Caco-2 (cell line): Measurements from ENCODE around the gene SP6. TPM values are rescaled to one million over a fixed set of nuclear protein-coding genes. Genes with fewer than 3 reads are reported as not detected.

Experiments used
- BruUV-seq: library from RNA; stranded (reverse); fragments of 400-500 nt; replicated peaks from 2 replicates; lab custom pipeline; 2021; lab: Mats Ljungman, UMichigan
- CTCF ChIA-PET: fragments of 300-600 bp; sonication (Branson Sonifier 250); formaldehyde crosslinking; loops from one replicate; lab custom pipeline; 2022; ENCODE audit warnings: antibody characterized with exemption; lab: Charles Lee
- POLR2A ChIA-PET: fragments of 300-600 bp; sonication (Branson Sonifier 250); formaldehyde crosslinking; loops from one replicate; lab custom pipeline; 2022; ENCODE audit warnings: antibody characterized with exemption; lab: Charles Lee
- DNase-seq, 2 experiments: peaks; one replicate each; pipeline versions ENCODE4 v3.0.0 to v3.0.0-alpha.2; 2020 to 2022
- H3K27me3 ChIP-seq: replicated peaks from 2 replicates; pipeline ENCODE4 v1.6.0; 2011; ENCODE audit warnings: low read length; ENCODE audit not compliant: control insufficient read depth, insufficient read depth
- H3K36me3 ChIP-seq: 2 replicates; pipeline ENCODE4 v1.5.1; 2011; ENCODE audit warnings: low read length; ENCODE audit not compliant: control insufficient read depth, insufficient read depth
- H3K4me1 ChIP-seq: fragments of 250-450 bp; sonication (Bioruptor Pico); 2 replicates; pipeline ENCODE4 v1.5.1; 2020; ENCODE audit warnings: mild to moderate bottlenecking
- H3K4me3 ChIP-seq: 2 replicates; pipeline ENCODE4 v1.5.1; 2011; ENCODE audit warnings: low read depth, mild to moderate bottlenecking, control low read depth, low read length
- H3K9me3 ChIP-seq: fragments of 250-450 bp; sonication (Bioruptor Pico); 2 replicates; pipeline ENCODE4 v1.5.1; 2020; ENCODE audit warnings: mild to moderate bottlenecking, moderate library complexity
- H3K27ac Mint-ChIP-seq: one replicate; pipeline ENCODE4 v1.8.0; 2022; ENCODE audit warnings: mixed read lengths; ENCODE audit not compliant: unreplicated experiment
- H3K27me3 Mint-ChIP-seq: one replicate; pipeline ENCODE4 v1.8.0; 2022; ENCODE audit warnings: mixed read lengths; ENCODE audit not compliant: insufficient read depth, unreplicated experiment
- H3K36me3 Mint-ChIP-seq: one replicate; pipeline ENCODE4 v1.8.0; 2022; ENCODE audit warnings: mild to moderate bottlenecking, mixed read lengths; ENCODE audit not compliant: insufficient read depth, unreplicated experiment
- H3K4me1 Mint-ChIP-seq: one replicate; pipeline ENCODE4 v1.8.0; 2022; ENCODE audit warnings: low read depth, mixed read lengths; ENCODE audit not compliant: unreplicated experiment
- H3K4me3 Mint-ChIP-seq: one replicate; pipeline ENCODE4 v1.8.0; 2022; ENCODE audit warnings: mild to moderate bottlenecking, moderate library complexity, mixed read lengths; ENCODE audit not compliant: unreplicated experiment
- H3K9me3 Mint-ChIP-seq: one replicate; pipeline ENCODE4 v1.8.0; 2022; ENCODE audit warnings: mixed read lengths; ENCODE audit not compliant: unreplicated experiment
- CTCF ChIP-seq, 2 experiments: fragments of 200-600 bp in 1 of 2; IDR thresholded peaks; 1 replicate in 1 of 2; 2 replicates in 1 of 2; pipeline versions ENCODE4 v1.5.1 to v1.8.0; 2011 to 2022; ENCODE audit warnings: antibody characterized with exemption in 1 of 2, control low read depth in 1 of 2, inconsistent platforms in 1 of 2, low read depth in 1 of 2, low read length in 1 of 2, mild to moderate bottlenecking in 1 of 2, moderate library complexity in 1 of 2; ENCODE audit not compliant: insufficient read depth in 1 of 2, severe bottlenecking in 1 of 2, unreplicated experiment in 1 of 2
- intact Hi-C: fragments of 100-400 bp; cut with micrococcal nuclease; formaldehyde crosslinking; loops from one replicate; pipeline ENCODE4 v1.10.0; 2022; ENCODE audit not compliant: unreplicated experiment
- total RNA-seq: library from RNA; stranded (reverse); gene quantifications from 2 replicates; pipeline ENCODE4 v1.2.3, GENCODE V29; 2022

SP6 gene
- total RNA-seq, 1 experiment from 2014 or later, result 25.0 TPM

DNA sequence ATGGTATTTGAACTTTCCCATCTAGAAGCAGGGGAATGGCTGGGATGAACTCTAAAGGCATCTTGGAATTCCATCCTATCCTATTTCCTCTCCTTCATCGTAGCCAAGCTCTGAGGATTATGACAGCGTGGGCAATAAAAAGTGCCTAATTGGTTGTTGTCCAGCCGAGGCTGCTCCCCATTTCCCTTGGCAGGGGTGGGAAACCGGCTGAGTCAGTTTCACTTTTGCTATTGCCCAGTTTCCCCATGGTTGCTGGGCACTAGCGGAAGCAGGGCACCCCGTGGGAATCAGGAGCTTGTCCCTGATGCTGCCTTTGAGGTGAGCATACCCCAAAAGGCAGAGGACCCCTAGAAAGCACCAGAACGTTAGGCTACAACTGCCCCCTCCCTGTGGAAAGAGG lies 31.3 kb upstream of the SP6 start:
- peaks cover 42% of the 10 kb centered on the region for H3K4me1 Mint-ChIP-seq
- no peaks in the 10 kb centered on the region for H3K9me3 Mint-ChIP-seq
- CTCF ChIA-PET, result interaction anchor here (1.4 to 15.7 kb wide), 3 partner anchors 8 to 37 kb away, joined by 7 to 904 read pairs (median 8); partner anchors contain the start of genes SCRN2, SP2 and SP6
- Histone ChIP-seq H3K36me3 (no peaks in the 10 kb centered on the region), H3K9me3 (no peaks in the 10 kb centered on the region), H3K4me1 (peaks cover 71% of the 10 kb centered on the region), H3K27me3 (no peaks in the 10 kb centered on the region), H3K4me3 (no peak overlapping the region)
- H3K36me3 Mint-ChIP-seq, result peaks cover 7% of the 10 kb centered on the region
- no peak for TF ChIP-seq CTCF (IDR thresholded peaks at IDR 0.05; ENCODE audit: insufficient read depth in 1 of 2, low read depth in 1 of 2, low read length in 1 of 2, severe bottlenecking in 1 of 2, unreplicated experiment in 1 of 2)
- H3K4me3 Mint-ChIP-seq, result no peak overlapping the region
- DNase-seq, result no peak
- no peaks in the 10 kb centered on the region for H3K27me3 Mint-ChIP-seq
- POLR2A ChIA-PET, result no interaction called here
- no peak overlapping the region for H3K27ac Mint-ChIP-seq
- no TSS peak for BruUV-seq
- intact Hi-C loops, result no loop called here

DNA sequence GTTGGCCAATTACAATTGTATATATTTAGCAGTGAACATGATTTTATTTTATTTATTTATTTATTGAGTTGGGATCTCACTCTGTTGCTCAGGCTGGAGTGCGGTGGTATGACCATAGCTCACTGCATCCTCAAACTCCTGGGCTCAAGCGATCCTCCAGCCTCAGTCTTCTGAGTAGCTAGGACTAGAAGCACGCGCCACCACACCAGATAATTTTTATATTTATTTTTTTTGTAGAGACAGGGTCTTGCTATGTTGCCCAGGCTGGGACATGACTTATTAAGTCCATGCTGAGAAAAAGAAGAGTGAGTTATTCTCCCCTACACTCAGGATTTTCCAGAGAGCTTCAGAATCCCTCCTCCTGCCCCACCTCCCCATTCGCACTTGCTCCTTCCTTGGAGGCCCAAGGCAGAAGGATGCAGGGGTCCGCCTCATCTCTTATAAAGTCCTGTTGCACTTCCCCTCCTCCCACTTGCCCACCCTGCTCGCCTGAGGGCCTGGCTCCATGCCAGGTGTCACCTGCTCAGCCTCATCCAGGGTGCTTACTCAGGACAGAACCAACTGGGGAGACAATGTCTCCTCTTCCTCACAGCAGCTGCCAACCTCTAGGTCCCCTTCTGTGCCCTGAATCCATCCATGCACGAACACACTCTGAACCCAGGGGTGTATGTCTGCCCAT lies 29.0 kb upstream of the SP6 start:
- H3K36me3 Mint-ChIP-seq, result peaks cover 7% of the 10 kb centered on the region
- H3K9me3 Mint-ChIP-seq, result no peaks in the 10 kb centered on the region
- TF ChIP-seq CTCF (IDR thresholded peaks at IDR 0.05; ENCODE audit: insufficient read depth in 1 of 2, low read depth in 1 of 2, low read length in 1 of 2, severe bottlenecking in 1 of 2, unreplicated experiment in 1 of 2), result no peak
- no TSS peak for BruUV-seq
- no peaks in the 10 kb centered on the region for H3K27me3 Mint-ChIP-seq
- peaks cover 42% of the 10 kb centered on the region for H3K4me1 Mint-ChIP-seq
- POLR2A ChIA-PET, result interaction anchor here (0.7 to 0.9 kb wide), 3 partner anchors 16 to 61 kb away, joined by 3 to 4 read pairs (median 4); partner anchors contain the start of genes PNPO and SP2
- H3K27me3 ChIP-seq, result no peaks in the 10 kb centered on the region
- H3K27ac Mint-ChIP-seq, result no peak overlapping the region
- H3K4me1 ChIP-seq, result peaks cover 66% of the 10 kb centered on the region
- no peaks in the 10 kb centered on the region for H3K9me3 ChIP-seq
- intact Hi-C loops, result no loop called here
- no peak overlapping the region for H3K4me3 Mint-ChIP-seq
- no peak overlapping the region for H3K4me3 ChIP-seq
- CTCF ChIA-PET, result interaction anchor here (0.7 to 2.5 kb wide), 6 partner anchors 10 to 49 kb away, joined by 3 to 8 read pairs (median 5); partner anchors contain the start of genes LRRC46 and MRPL10
- H3K36me3 ChIP-seq, result no peaks in the 10 kb centered on the region
- DNase-seq, result no peak

DNA sequence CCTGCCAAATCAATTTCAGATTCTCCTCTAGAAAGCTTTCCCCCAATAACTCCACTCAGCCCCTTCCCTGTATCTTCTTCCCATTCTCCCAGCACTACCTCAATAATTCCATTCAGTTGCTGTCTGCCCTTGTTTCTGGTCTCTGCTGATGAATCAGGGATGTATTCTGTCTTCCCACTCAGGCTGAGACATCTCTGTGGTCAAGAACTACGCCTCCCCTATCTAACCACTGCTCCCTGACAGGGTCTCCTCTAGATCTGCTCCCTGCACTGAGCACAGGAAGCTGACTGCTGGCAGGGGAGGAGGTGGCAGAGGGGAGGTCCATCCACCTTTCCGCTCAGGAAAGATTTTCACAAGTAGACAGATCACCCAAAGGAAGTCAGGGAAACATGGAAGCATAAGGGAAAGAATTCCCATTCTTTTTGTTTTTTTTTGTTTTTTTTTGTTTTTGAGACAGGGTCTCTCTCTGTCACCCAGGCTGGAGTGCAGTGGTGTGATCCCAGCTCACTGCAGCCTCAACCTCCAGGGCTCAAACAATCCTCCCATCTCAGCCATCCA lies 28.1 kb upstream of the SP6 start:
- ChIA-PET CTCF (interaction anchor here (0.6 to 2.5 kb wide), 6 partner anchors 10 to 48 kb away, joined by 3 to 8 read pairs (median 4); partner anchors contain the start of genes LRRC46 and MRPL10), POLR2A (interaction anchor here (0.7 to 0.9 kb wide), 3 partner anchors 17 to 41 kb away, joined by 3 to 4 read pairs (median 3); partner anchors contain the start of gene SP2)
- intact Hi-C loops, result no loop called here
- Mint-ChIP-seq H3K4me1 (peaks cover 39% of the 10 kb centered on the region), H3K36me3 (peaks cover 3% of the 10 kb centered on the region), H3K9me3 (no peaks in the 10 kb centered on the region), H3K27ac (no peak overlapping the region), H3K27me3 (no peaks in the 10 kb centered on the region), H3K4me3 (no peak overlapping the region)
- DNase-seq, result no peak
- peaks cover 64% of the 10 kb centered on the region for H3K4me1 ChIP-seq
- no peak overlapping the region for H3K4me3 ChIP-seq
- BruUV-seq, result no TSS peak
- H3K36me3 ChIP-seq, result no peaks in the 10 kb centered on the region
- H3K9me3 ChIP-seq, result no peaks in the 10 kb centered on the region
- no peaks in the 10 kb centered on the region for H3K27me3 ChIP-seq
- no peak for TF ChIP-seq CTCF (IDR thresholded peaks at IDR 0.05; ENCODE audit: insufficient read depth in 1 of 2, low read depth in 1 of 2, low read length in 1 of 2, severe bottlenecking in 1 of 2, unreplicated experiment in 1 of 2)
